HG02852 (cell line): ENCODE results near the gene GAS7.

ENCODE experiments used
- ATAC-seq: cut with Tn5 transposase; IDR thresholded peaks from one replicate; pipeline ENCODE4 v1.9.1; 2021; ENCODE audit warnings: mild to moderate bottlenecking, moderate library complexity; ENCODE audit not compliant: unreplicated experiment

GAS7 gene

GRCh38 chr17:9904277-9905077, 293.9 kb downstream of the GAS7 start:
- no peak for ATAC-seq

DNA sequence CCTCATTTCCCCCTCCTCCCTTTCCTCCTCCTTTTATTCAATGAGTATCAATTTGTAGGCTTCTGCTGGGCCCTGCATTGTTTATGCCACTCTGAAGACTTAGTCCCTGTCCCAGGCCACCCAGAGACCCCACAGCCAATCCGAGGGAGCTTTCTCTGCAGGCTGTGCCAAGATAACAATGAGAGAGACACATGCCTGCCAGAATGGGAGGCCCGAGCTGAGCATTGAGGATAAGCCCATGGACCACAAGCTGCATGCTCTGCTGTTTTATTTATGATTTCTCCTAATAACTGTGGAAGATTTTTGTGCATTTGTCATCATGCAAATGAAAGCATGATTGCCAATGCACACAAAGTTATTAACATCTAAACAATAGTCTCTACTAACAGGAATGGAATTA, 296.3 kb downstream of the GAS7 start:
- no peak for ATAC-seq

- ATAC-seq = no peak
Observed at GRCh38 chr17:9900784-9901183, 297.6 kb downstream of the GAS7 start.

- ATAC-seq = no peak
Observed at GRCh38 chr17:9900044-9900594, 298.3 kb downstream of the GAS7 start.

DNA sequence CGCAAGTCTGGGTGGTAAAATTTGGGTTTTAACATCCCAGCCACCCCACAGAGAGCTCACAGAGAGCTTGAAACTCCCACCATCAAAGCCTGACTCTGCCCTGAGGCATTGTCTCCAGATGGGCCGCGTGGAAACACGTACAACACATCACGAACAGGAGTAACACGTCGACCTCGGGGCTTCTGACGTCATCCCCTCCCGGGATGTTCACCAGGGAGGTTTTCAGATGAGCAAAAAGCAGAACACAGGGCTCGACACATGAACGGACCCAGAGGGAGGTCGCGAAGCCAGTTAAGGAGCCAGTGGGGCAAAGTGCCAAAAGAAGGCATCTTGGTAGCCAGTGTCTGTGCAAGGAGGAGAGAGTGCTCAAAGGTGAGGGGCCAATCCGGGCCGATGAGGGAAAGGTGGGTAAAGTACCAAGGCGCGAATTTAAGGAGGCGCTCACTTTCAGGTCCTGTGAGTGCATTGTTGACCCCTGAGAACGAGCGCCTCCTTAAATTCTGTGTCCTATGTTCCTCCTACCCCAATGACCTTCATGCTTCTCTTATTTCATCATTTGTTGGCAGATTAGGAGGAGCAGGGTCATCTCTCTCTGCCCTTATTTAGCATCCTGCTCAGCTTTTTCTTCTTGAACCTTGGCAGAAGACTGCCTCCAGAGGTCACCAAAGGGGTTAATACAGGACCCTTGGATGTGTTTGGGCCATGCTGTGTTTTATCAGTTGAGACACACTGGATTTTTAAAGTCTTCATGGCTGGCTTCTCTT, 298.9 kb downstream of the GAS7 start:
- no peak for ATAC-seq

DNA sequence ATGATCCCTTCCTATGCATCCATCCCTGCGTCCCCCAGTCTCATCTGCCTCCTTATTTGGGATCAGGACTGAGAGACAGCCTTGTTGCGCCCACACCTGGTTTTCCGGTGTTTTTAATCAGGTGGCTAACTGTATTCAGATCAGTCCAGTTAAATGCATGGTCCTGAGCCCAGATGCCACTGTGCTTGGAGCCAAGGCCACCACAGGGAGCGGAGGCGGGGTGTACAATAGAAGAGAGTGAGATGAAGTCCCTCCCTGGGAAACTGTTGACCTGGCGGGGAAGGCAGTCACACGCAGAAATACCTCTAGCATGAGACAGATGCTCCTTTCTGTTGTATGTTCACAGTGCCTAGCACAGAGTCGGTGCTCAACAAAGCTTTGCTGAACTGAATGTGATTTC, 299.6 kb downstream of the GAS7 start:
- no peak for ATAC-seq

- no peak for ATAC-seq
Observed at GRCh38 chr17:9897372-9897968, 300.9 kb downstream of the GAS7 start.

GRCh38 chr17:9895923-9896322, 302.5 kb downstream of the GAS7 start:
- ATAC-seq = no peak

- no peak for ATAC-seq
Observed at GRCh38 chr17:9894231-9894630, 304.2 kb downstream of the GAS7 start.

DNA sequence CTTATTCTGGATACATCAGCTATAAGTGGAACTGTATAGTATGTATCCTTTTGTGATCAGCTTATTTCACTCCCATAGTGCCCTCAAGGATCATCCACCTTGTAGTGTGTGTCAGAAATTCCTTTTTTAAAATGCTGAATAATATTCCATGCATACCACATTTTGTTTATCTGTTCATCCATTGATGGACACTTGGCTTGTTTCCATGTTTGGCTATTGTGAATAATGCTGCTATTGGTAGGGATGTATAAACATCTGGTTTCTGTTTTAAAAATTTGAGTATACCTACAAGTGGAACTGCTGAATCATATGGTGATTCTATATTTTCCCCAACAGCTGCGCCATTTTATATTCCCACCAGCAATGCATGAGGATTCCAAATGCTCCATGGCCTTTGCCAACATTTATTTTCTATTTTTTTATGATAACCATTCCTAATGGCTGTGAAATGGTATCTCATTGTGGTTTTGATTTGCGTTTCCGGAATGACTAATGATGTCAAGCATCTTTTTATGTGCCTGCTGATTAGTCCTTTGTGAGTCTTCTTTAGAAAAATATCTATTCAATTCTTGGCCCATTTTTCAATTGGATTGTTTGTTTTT, 304.9 kb downstream of the GAS7 start:
- no peak for ATAC-seq

- no peak for ATAC-seq
Observed at GRCh38 chr17:9890124-9890523, 308.3 kb downstream of the GAS7 start.

- no peak for ATAC-seq
Observed at GRCh38 chr17:9887508-9887907, 310.9 kb downstream of the GAS7 start.

DNA sequence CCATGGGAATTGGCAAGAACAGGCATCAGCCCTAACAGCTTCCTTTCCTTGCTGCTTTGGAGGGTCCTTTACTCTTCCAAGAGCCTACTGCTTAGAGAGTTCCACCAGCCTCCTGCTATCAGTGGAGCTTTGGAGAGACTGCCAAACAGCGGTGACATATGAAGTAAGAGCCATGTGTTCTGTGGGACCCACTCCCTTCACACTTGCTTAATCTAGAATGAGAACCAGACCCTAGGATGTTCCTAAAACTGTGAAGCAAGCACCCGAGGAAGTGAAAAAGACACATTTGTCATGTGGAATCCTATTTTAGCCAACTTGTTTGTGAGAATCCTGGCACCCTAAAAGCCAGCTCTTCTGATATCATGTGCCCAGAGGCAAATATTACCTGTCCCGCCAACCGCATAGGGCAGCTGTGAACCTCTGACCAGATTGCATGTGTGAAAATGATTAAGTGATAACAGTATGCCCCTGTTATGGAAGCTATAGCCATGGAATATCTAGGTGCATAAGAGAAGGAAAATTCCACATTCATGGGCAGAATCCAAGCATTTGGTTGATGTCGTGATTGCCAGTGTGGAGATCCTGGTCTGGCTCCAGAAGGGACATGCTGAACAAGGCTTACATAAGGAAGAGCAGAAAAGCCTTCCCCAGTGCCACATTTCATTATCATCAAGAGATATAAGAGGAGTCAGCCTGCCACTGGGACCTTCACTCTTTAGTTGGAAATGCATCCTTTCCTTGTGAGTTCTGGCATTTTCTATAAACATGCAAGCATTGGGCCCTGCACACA, 312.1 kb downstream of the GAS7 start:
- no peak for ATAC-seq

- ATAC-seq = no peak
Observed at GRCh38 chr17:9883451-9883850, 315.0 kb downstream of the GAS7 start.

GRCh38 chr17:9880582-9880999, 317.8 kb downstream of the GAS7 start:
- no peak for ATAC-seq

- no peak for ATAC-seq
Observed at GRCh38 chr17:9878786-9879525, 319.4 kb downstream of the GAS7 start.

DNA sequence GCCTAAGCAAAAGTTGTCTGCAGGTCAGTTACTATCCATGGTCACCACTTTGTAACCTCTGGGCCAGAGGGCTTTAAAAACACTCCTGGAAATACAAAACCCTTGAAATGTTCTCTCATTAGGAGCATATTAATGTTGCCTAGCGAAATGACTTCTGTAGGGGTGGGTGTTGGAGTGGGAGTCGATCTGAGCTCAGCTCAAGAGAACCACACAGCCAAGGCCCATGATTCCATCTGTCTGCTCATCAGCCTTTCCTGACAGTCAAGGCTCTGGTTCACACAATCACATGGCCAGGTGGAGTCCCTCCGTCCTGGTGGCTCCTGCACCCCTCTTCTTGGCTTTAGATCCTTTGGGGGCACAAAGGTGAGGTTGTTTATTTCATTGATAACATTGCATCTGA, 320.1 kb downstream of the GAS7 start:
- ATAC-seq = no peak

DNA sequence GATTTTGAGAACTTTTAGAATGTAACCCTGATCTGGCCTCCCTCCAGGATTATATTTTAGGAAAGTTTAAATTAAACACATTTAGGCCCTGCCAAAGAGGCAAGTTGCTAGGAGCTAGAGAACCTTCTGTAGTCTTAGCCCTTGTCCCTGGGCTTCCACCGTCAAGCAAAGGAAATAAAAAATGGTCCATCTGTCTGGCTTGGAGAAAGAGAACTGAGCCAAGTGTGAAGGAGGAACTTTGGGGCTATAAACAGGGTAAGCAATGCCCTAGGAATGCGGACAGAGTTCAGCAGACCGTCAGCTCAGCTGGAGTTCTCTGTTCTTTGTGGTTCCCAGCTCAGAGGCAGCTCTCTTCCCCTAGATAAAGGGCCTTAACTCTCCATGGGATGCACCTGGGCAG, 323.0 kb downstream of the GAS7 start:
- ATAC-seq = no peak

GRCh38 chr17:9874722-9875121, 323.7 kb downstream of the GAS7 start:
- no peak for ATAC-seq

- no peak for ATAC-seq
Observed at GRCh38 chr17:9872852-9873251, 325.6 kb downstream of the GAS7 start.
